ENCODE results near the gene CXXC5. TPM values are rescaled to one million over a fixed set of nuclear protein-coding genes. Genes with fewer than 3 reads are reported as not detected.

The CXXC5 gene
- total RNA-seq, 1 experiment from 2014 or later, result 220 TPM

- no peak for DNase-seq (ENCODE audit: low spot score)
Measured at GRCh38 chr5:139692679-139693308, 44.6 kb downstream of the CXXC5 start.

GRCh38 chr5:139693676-139694364 lies 45.7 kb downstream of the CXXC5 start:
- DNase-seq (ENCODE audit: low spot score), result no peak

GRCh38 chr5:139694556-139695177 lies 46.5 kb downstream of the CXXC5 start:
- DNase-seq (ENCODE audit: low spot score), result no peak

GRCh38 chr5:139695178-139695573 lies 47.0 kb downstream of the CXXC5 start:
- DNase-seq (ENCODE audit: low spot score), result no peak

- peak; percentile 34 for DNase-seq (ENCODE audit: low spot score)
Measured at GRCh38 chr5:139696167-139696893, 48.2 kb downstream of the CXXC5 start.

- peak; percentile 48 for DNase-seq (ENCODE audit: low spot score)
Measured at GRCh38 chr5:139696894-139697658, 48.9 kb downstream of the CXXC5 start.

- DNase-seq (ENCODE audit: low spot score), result peak; percentile 37
Measured at GRCh38 chr5:139698490-139699146, 50.5 kb downstream of the CXXC5 start.

- DNase-seq (ENCODE audit: low spot score), result no peak
Measured at GRCh38 chr5:139699351-139699750, 51.2 kb downstream of the CXXC5 start.

GRCh38 chr5:139700711-139701055 lies 52.5 kb downstream of the CXXC5 start:
- no peak for DNase-seq (ENCODE audit: low spot score)

- no peak for DNase-seq (ENCODE audit: low spot score)
Measured at GRCh38 chr5:139701056-139701741, 53.0 kb downstream of the CXXC5 start.

- no peak for DNase-seq (ENCODE audit: low spot score)
Measured at GRCh38 chr5:139702548-139702947, 54.4 kb downstream of the CXXC5 start.

GRCh38 chr5:139704748-139705147 lies 56.6 kb downstream of the CXXC5 start:
- no peak for DNase-seq (ENCODE audit: low spot score)

GRCh38 chr5:139705191-139705590 lies 57.0 kb downstream of the CXXC5 start:
- DNase-seq (ENCODE audit: low spot score), result no peak

- no peak for DNase-seq (ENCODE audit: low spot score)
Measured at GRCh38 chr5:139705655-139706587, 57.8 kb downstream of the CXXC5 start.

GRCh38 chr5:139707445-139708003 lies 59.4 kb downstream of the CXXC5 start:
- no peak for DNase-seq (ENCODE audit: low spot score)

- no peak for DNase-seq (ENCODE audit: low spot score)
Measured at GRCh38 chr5:139708434-139708861, 60.3 kb downstream of the CXXC5 start.

GRCh38 chr5:139708877-139709581 lies 60.9 kb downstream of the CXXC5 start:
- DNase-seq (ENCODE audit: low spot score), result no peak

All from HT-29 (cell line).